K562 (cell line): ENCODE data around the gene S100A1. TPM values are rescaled to one million over a fixed set of nuclear protein-coding genes. Genes with fewer than 3 reads are reported as not detected.
"Not testable (repeated sequence)": the region's sequence is repeated elsewhere in the genome, so short reads cannot be mapped to it uniquely, and the experiment has no call there.

Experiments
- ATAC-seq: fragments of 200-7000 bp; cut with Tn5 transposase; 3 replicates; pipeline ENCODE4 v1.9.1; 2020; ENCODE audit warnings: moderate library complexity
- BruUV-seq: library from RNA; stranded (reverse); fragments of 400-500 nt; replicated peaks from 2 replicates; lab custom pipeline; 2021; lab: Mats Ljungman, UMichigan
- CTCF ChIA-PET: fragments of 300-600 bp; formaldehyde crosslinking; extraction: SDS; loops from one replicate; lab custom pipeline; 2021; ENCODE audit warnings: low intra/inter-chr PET ratio; lab: Yijun Ruan, JAX
- POLR2A ChIA-PET: fragments of 300-600, 350-650 bp; sonication (Branson Sonifier 250); formaldehyde crosslinking; extraction: SDS; loops from one replicate; lab custom pipeline; 2021; ENCODE audit warnings: antibody characterized with exemption, inconsistent platforms; lab: Yijun Ruan, JAX
- DNase-seq, 4 experiments: peaks; one replicate each; pipeline versions ENCODE4 v3.0.0 to v3.0.0-alpha.2; 2011 to 2018; ENCODE audit warnings: low spot score in 3 of 4, mixed read lengths in 3 of 4; ENCODE audit errors: extremely low read depth in 1 of 4
- FAIRE-seq: peaks from 2 replicates; lab custom pipeline; 2011; peaks lifted over from hg19 to GRCh38; lab: Jason Lieb, UNC
- H2AFZ ChIP-seq: 2 replicates; pipeline ENCODE4 v1.6.0; 2011; ENCODE audit warnings: low read depth, low read length, control low read depth, inconsistent platforms
- H3K27ac ChIP-seq: fragments of 200-600 bp; 3 replicates; pipeline ENCODE4 v1.8.0; 2011; ENCODE audit warnings: low read depth, mild to moderate bottlenecking, control low read depth, inconsistent platforms, low read length, moderate library complexity, mixed read lengths; ENCODE audit errors: extremely low read depth
- H3K27me3 ChIP-seq, 2 experiments: fragments of 300-600 bp in 1 of 2; 2 replicates in 1 of 2; 3 replicates in 1 of 2; pipeline versions ENCODE4 v1.6.0 to v1.8.0; 2011; ENCODE audit warnings: inconsistent platforms in 2 of 2, low read length in 2 of 2, mild to moderate bottlenecking in 1 of 2, mixed read lengths in 1 of 2, moderate library complexity in 1 of 2; ENCODE audit not compliant: control insufficient read depth in 2 of 2, insufficient read depth in 2 of 2
- H3K36me3 ChIP-seq: fragments of 300-600 bp; 3 replicates; pipeline ENCODE4 v1.8.0; 2011; ENCODE audit warnings: mild to moderate bottlenecking, low read length, inconsistent platforms; ENCODE audit not compliant: control insufficient read depth, insufficient read depth
- H3K4me1 ChIP-seq, 2 experiments: fragments of 200-600 bp in 1 of 2; replicated peaks in 1 of 2; 2 replicates in 1 of 2; 3 replicates in 1 of 2; pipeline versions ENCODE4 v1.5.1 to v1.8.0; 2011; ENCODE audit warnings: inconsistent platforms in 2 of 2, low read length in 2 of 2, mild to moderate bottlenecking in 1 of 2, mixed read lengths in 1 of 2, moderate library complexity in 1 of 2; ENCODE audit not compliant: control insufficient read depth in 2 of 2, insufficient read depth in 2 of 2
- H3K4me2 ChIP-seq: 2 replicates; pipeline ENCODE4 v1.6.1; 2011; ENCODE audit warnings: low read length, control low read depth, inconsistent platforms, mixed read lengths; ENCODE audit not compliant: insufficient read depth
- H3K4me3 ChIP-seq: fragments of 200-600 bp; sonication (generic), shearing (Covaris generic); 2 replicates; pipeline ENCODE4 v1.5.1; 2016; ENCODE audit warnings: control low read depth, inconsistent platforms
- H3K79me2 ChIP-seq: fragments of 200-600 bp; 3 replicates; pipeline ENCODE4 v1.8.0; 2011; ENCODE audit warnings: low read length, inconsistent platforms; ENCODE audit not compliant: control insufficient read depth, insufficient read depth
- H3K9ac ChIP-seq, 2 experiments: 2 replicates each; pipeline versions ENCODE4 v1.6.0 to v1.6.1; 2011; ENCODE audit warnings: low read depth in 2 of 2, low read length in 2 of 2, control low read depth in 1 of 2, inconsistent platforms in 1 of 2, mild to moderate bottlenecking in 1 of 2, mixed read lengths in 1 of 2; ENCODE audit not compliant: insufficient read depth in 1 of 2
- H3K9me1 ChIP-seq: one replicate; pipeline ENCODE4 v1.6.0; 2011; ENCODE audit warnings: inconsistent platforms, mild to moderate bottlenecking, low read length, moderate library complexity; ENCODE audit not compliant: control insufficient read depth, insufficient read depth
- H3K9me3 ChIP-seq: replicated peaks from 2 replicates; pipeline ENCODE4 v1.5.1; 2011; ENCODE audit warnings: low read depth, low read length, inconsistent platforms; ENCODE audit not compliant: control insufficient read depth, insufficient read depth
- H4K20me1 ChIP-seq: replicated peaks from 2 replicates; pipeline ENCODE4 v1.6.1; 2011; ENCODE audit warnings: low read length, inconsistent platforms, mixed read lengths; ENCODE audit not compliant: control insufficient read depth, insufficient read depth
- BCOR ChIP-seq: fragments of 450-650 bp; IDR thresholded peaks from 2 replicates; pipeline ENCODE4 v1.6.1; 2016
- CC2D1A ChIP-seq: fragments of 450-650 bp; IDR thresholded peaks from 2 replicates; pipeline ENCODE4 v1.6.1; 2017; ENCODE audit warnings: mild to moderate bottlenecking
- ELK3 ChIP-seq: fragments of 450-650 bp; formaldehyde crosslinking; IDR thresholded peaks from 2 replicates; pipeline ENCODE4 v1.4.0; 2020; ENCODE audit warnings: mild to moderate bottlenecking
- FOXJ2 ChIP-seq: fragments of 200-800 bp; sonication (Bioruptor generic); IDR thresholded peaks from 2 replicates; pipeline ENCODE4 v1.6.1; 2016; ENCODE audit warnings: missing genetic modification characterization, missing compliant biosample characterization
- LARP7 ChIP-seq: fragments of 450-650 bp; IDR thresholded peaks from 2 replicates; pipeline ENCODE4 v1.6.1; 2016
- NBN ChIP-seq: fragments of 450-650 bp; IDR thresholded peaks from 2 replicates; pipeline ENCODE4 v1.6.1; 2016; ENCODE audit warnings: low read depth, mild to moderate bottlenecking
- PHF8 ChIP-seq: fragments of 200-600 bp; sonication (generic); IDR thresholded peaks from 2 replicates; pipeline ENCODE4 v1.6.1; 2012; ENCODE audit warnings: mixed run types, mild to moderate bottlenecking, inconsistent platforms, low read length, moderate library complexity, borderline replicate concordance
- PRDM10 ChIP-seq: fragments of 450-650 bp; IDR thresholded peaks from 2 replicates; pipeline ENCODE4 v1.6.1; 2018; ENCODE audit not compliant: partially characterized antibody
- RAD21 ChIP-seq, 2 experiments: fragments of 250-450 bp in 1 of 2; fragments of 450-650 bp in 1 of 2; sonication (Bioruptor Pico) in 1 of 2; formaldehyde crosslinking in 1 of 2; IDR thresholded peaks in 1 of 2; conservative IDR thresholded peaks in 1 of 2; 2 replicates each; pipeline versions ENCODE4 v1.4.0 to v1.8.0; 2020 to 2022; ENCODE audit warnings: mild to moderate bottlenecking in 2 of 2, moderate library complexity in 1 of 2
- RB1 ChIP-seq: fragments of 450-650 bp; IDR thresholded peaks from 2 replicates; pipeline ENCODE4 v1.6.1; 2017; ENCODE audit warnings: low read depth, mild to moderate bottlenecking
- RBFOX2 ChIP-seq: fragments of 200-400 bp; formaldehyde crosslinking; IDR thresholded peaks from 2 replicates; pipeline ENCODE4 v1.6.1; 2017; ENCODE audit warnings: low read depth, mild to moderate bottlenecking, low read length, moderate library complexity
- ZNF175 ChIP-seq: fragments of 200-800 bp; sonication (Bioruptor generic); IDR thresholded peaks from 2 replicates; pipeline ENCODE4 v1.6.1; 2016; ENCODE audit warnings: low read depth, mild to moderate bottlenecking, missing genetic modification characterization, missing compliant biosample characterization
- ZNF644 ChIP-seq: fragments of 200-800 bp; sonication (Bioruptor generic); IDR thresholded peaks from 2 replicates; pipeline ENCODE4 v1.6.1; 2016; ENCODE audit warnings: low read depth, missing genetic modification characterization, missing compliant biosample characterization
- WGBS: fragments of 100-300 bp; shearing (Covaris generic); methylation state at CpG from one replicate; pipeline ENCODE4 v1.1.6; 2016; ENCODE audit warnings: low coverage, mixed read lengths; ENCODE audit not compliant: insufficient coverage; ENCODE audit errors: missing lambda C conversion rate; 5-methylcytosine and 5-hydroxymethylcytosine counted together
- in situ Hi-C: fragments of 300-500 bp; cut with MboI; formaldehyde crosslinking; loops from 4 replicates; pipeline ENCODE4 v1.15.0; 2018; ENCODE audit warnings: inconsistent platforms, mixed read lengths
- intact Hi-C: fragments of 100-400 bp; cut with micrococcal nuclease; formaldehyde crosslinking; loops from 2 replicates; pipeline ENCODE4 v1.14.2; 2022
- polyA plus RNA-seq, 8 experiments: library from polyadenylated mRNA; depleted of rRNA in 4 of 8; stranded (reverse) in 5 of 8; unstranded in 3 of 8; fragments of >200 nt; fragmentation: Nextera tagmentation in 2 of 8; fragmentation: Illumina TruSeq in 1 of 8; extraction: Ambion mirVana in 2 of 8; extraction: Trizol in 1 of 8; gene quantifications; 2 replicates each; pipeline versions ENCODE4 v1.2.1 to v1.2.3, GENCODE V29; 2011 to 2014; ENCODE audit warnings: inconsistent platforms in 1 of 8, missing spikeins in 1 of 8
- total RNA-seq, 7 experiments: library from RNA; depleted of rRNA in 6 of 7; stranded (reverse); fragments of >200 nt in 6 of 7; fragmentation: Illumina TruSeq in 2 of 7; extraction: Trizol in 2 of 7; gene quantifications; 2 replicates each; pipeline versions ENCODE4 v1.2.1 to v1.2.3, GENCODE V29; 2011 to 2021; ENCODE audit warnings: low replicate concordance in 1 of 7

Gene S100A1
- total and polyA plus RNA-seq, 9 of the 15 experiments (the other 6 are each of a cell fraction or from before 2014, with no cell fraction given), result 0.44 to 30.1 (median 12.7) TPM

GRCh38 chr1:153670859-153671627 is 42.8 kb downstream of the S100A1 start, which contains the start of gene ILF2 (continued):
- TF ChIP-seq ZNF644 (tag), result no peak; the same call in 1 of the 2 replicates
- TF ChIP-seq LARP7, result no peak
- no peak for TF ChIP-seq ELK3 (CRISPR knock-in tag)
- TF ChIP-seq, all 486 proteins: peak for 164

GRCh38 chr1:153671628-153672353 is 43.6 kb downstream of the S100A1 start:
- POLR2A ChIA-PET, result interaction anchor here (0.6 to 4.8 kb wide), 11 partner anchors 9 to 520 kb away, joined by 3 to 26 read pairs (median 3); partner anchors contain the start of genes JTB, RPS27, SNAPIN and TPM3
- peak; percentile 61 for ATAC-seq
- H2AFZ ChIP-seq, result peak overlapping the region; percentile 83
- peaks cover 36% of the 10 kb centered on the region for H3K36me3 ChIP-seq
- in situ Hi-C loops (loop anchor here (5.0 kb wide), 1 partner anchor 106 kb away; the partner anchor contains the start of gene SLC27A3), intact Hi-C loops (loop anchor here (1.0 to 5.0 kb wide), 3 partner anchors 37 to 316 kb away; partner anchors contain the start of genes CHTOP and RAB13)
- peak; percentile 73 for FAIRE-seq
- H3K4me3 ChIP-seq, result peak overlapping the region; percentile 48
- DNase-seq, result peak in 1 of 4 experiments; percentile 61
- H3K4me2 ChIP-seq, result peak overlapping the region; percentile 87
- H3K27me3 ChIP-seq, H4K20me1 ChIP-seq, H3K9me3 ChIP-seq, CTCF ChIA-PET, H3K9me1 ChIP-seq, H3K4me1 ChIP-seq, BruUV-seq: not testable (repeated sequence)
- peaks cover 37% of the 10 kb centered on the region for H3K79me2 ChIP-seq
- peak overlapping the region; percentile 80 to 88 for H3K9ac ChIP-seq
- H3K27ac ChIP-seq, result peak overlapping the region; percentile 79
- under 1% methylated on average over 28 of the region's 28 CpGs for WGBS
- TF ChIP-seq FOXJ2 (tag), result 0 out of 2 replicates have a peak, but pooled peaks have one; percentile 74
- TF ChIP-seq ZNF175 (CRISPR knock-in tag), result 0 out of 2 replicates have a peak, but pooled peaks have one; percentile 51
- TF ChIP-seq PRDM10, result peak; percentile 6
- peak; percentile 12; the same call in 1 of the 2 replicates for TF ChIP-seq CC2D1A
- TF ChIP-seq RAD21 (CRISPR knock-in tag; conservative IDR thresholded peaks at IDR 0.05 in 1 of 2, IDR thresholded peaks at IDR 0.05 in 1 of 2), result peak in 1 of 2 experiments; percentile 21; a peak in 1 of 4 replicates
- peak; percentile 15; the same call in 1 of the 2 replicates for TF ChIP-seq NBN
- 0 out of 2 replicates have a peak, but pooled peaks have one; percentile 16 for TF ChIP-seq RB1
- TF ChIP-seq PHF8, result peak; percentile 29; the same call in 1 of the 2 replicates
- peak; percentile 13; the same call in 1 of the 2 replicates for TF ChIP-seq BCOR
- peak; percentile 45; the same call in 1 of the 2 replicates for TF ChIP-seq RBFOX2
